Left ventricle myocardium inferior (tissue), 1 donor: Measurements from ENCODE around the gene CARM1. TPM values are rescaled to one million over a fixed set of nuclear protein-coding genes. Genes with fewer than 3 reads are reported as not detected.

Source experiments
- DNase-seq: peaks from one replicate; pipeline ENCODE4 v3.0.0-alpha.2; 2020
- H3K27ac ChIP-seq: fragments of 200-600 bp; replicated peaks from 2 replicates; pipeline ENCODE4 v1.8.0; 2021
- H3K27me3 ChIP-seq: fragments of 200-600 bp; 2 replicates; pipeline ENCODE4 v1.8.0; 2021; ENCODE audit warnings: low read depth
- H3K36me3 ChIP-seq: fragments of 200-600 bp; 2 replicates; pipeline ENCODE4 v1.8.0; 2021
- H3K4me1 ChIP-seq: fragments of 200-600 bp; 2 replicates; pipeline ENCODE4 v1.8.0; 2021
- H3K4me3 ChIP-seq: fragments of 200-600 bp; 2 replicates; pipeline ENCODE4 v1.8.0; 2021; ENCODE audit warnings: mild to moderate bottlenecking, moderate library complexity
- H3K9me3 ChIP-seq: fragments of 200-600 bp; replicated peaks from 2 replicates; pipeline ENCODE4 v1.8.0; 2021
- CTCF ChIP-seq: fragments of 200-600 bp; IDR thresholded peaks from 2 replicates; pipeline ENCODE4 v1.8.0; 2021; ENCODE audit warnings: antibody characterized with exemption, mild to moderate bottlenecking, borderline replicate concordance
- intact Hi-C: fragments of 100-400 bp; cut with micrococcal nuclease; formaldehyde crosslinking; loops from one replicate; pipeline ENCODE4 v1.11.0; 2022
- total RNA-seq: library from RNA; stranded (reverse); fragmentation: NEBNext Ultra II Directional; extraction: Animal tissue kit (Norgen Biotek cat#: 25700); gene quantifications from one replicate; pipeline ENCODE4 v1.2.1, GENCODE V29; 2021
- donor health status: DM: no; HTN: yes; CAD: no; lungs with severe emphysema.

Gene CARM1
- total RNA-seq, 1 donor from 2014 or later = 27.2 TPM

DNA sequence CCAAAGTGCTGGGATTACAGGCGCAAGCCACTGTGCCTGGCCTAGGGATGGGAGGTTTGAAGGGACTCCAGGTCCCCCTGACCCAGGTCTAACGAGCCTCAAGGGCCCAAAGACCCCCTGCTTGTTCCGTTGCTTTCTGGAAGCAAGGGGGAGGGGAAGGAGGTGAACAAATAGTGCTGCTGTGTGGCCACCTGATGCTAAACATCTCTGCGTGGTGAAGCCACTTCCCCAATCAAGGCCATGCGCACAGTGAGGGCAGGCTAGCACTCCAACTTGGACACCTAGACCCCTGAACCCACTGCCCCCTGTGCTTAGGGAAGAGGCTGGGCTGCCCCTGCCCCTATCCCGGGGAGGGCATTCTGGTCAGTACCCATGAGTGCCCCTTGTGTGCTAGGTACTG, 24.0 kb downstream of the CARM1 start:
- Histone ChIP-seq H3K27ac (no peak overlapping the region), H3K4me3 (no peak overlapping the region), H3K9me3 (no peaks in the 10 kb centered on the region), H3K36me3 (no peaks in the 10 kb centered on the region), H3K4me1 (peaks cover 83% of the 10 kb centered on the region), H3K27me3 (no peaks in the 10 kb centered on the region)
- DNase-seq = no peak
- intact Hi-C loops = no loop called here
- TF ChIP-seq CTCF = no peak

- no peaks in the 10 kb centered on the region for H3K9me3 ChIP-seq
- no peak overlapping the region for H3K4me3 ChIP-seq
- intact Hi-C loops = no loop called here
- H3K27me3 ChIP-seq = no peaks in the 10 kb centered on the region
- H3K4me1 ChIP-seq = peaks cover 83% of the 10 kb centered on the region
- no peaks in the 10 kb centered on the region for H3K36me3 ChIP-seq
- TF ChIP-seq CTCF = no peak
- no peak for DNase-seq
- H3K27ac ChIP-seq = no peak overlapping the region
Observed at GRCh38 chr19:10895920-10896319, 24.6 kb downstream of the CARM1 start.

- no peaks in the 10 kb centered on the region for H3K36me3 ChIP-seq
- no peaks in the 10 kb centered on the region for H3K9me3 ChIP-seq
- intact Hi-C loops = no loop called here
- peaks cover 83% of the 10 kb centered on the region for H3K4me1 ChIP-seq
- no peaks in the 10 kb centered on the region for H3K27me3 ChIP-seq
- DNase-seq = no peak
- no peak overlapping the region for H3K27ac ChIP-seq
- no peak for TF ChIP-seq CTCF
- no peak overlapping the region for H3K4me3 ChIP-seq
Observed at GRCh38 chr19:10896851-10897526, 25.6 kb downstream of the CARM1 start.

GRCh38 chr19:10898633-10899032, 27.3 kb downstream of the CARM1 start:
- Histone ChIP-seq H3K4me3 (no peak overlapping the region), H3K36me3 (no peaks in the 10 kb centered on the region), H3K9me3 (peaks cover 13% of the 10 kb centered on the region), H3K27me3 (no peaks in the 10 kb centered on the region), H3K4me1 (peaks cover 69% of the 10 kb centered on the region), H3K27ac (peak overlapping the region; percentile 66)
- no peak for TF ChIP-seq CTCF
- intact Hi-C loops = no loop called here
- DNase-seq = no peak

- intact Hi-C loops = no loop called here
- H3K4me1 ChIP-seq = peaks cover 63% of the 10 kb centered on the region
- DNase-seq = peak; percentile 56
- H3K36me3 ChIP-seq = no peaks in the 10 kb centered on the region
- H3K9me3 ChIP-seq = peaks cover 13% of the 10 kb centered on the region
- no peak overlapping the region for H3K4me3 ChIP-seq
- no peak for TF ChIP-seq CTCF
- peak overlapping the region; percentile 66 for H3K27ac ChIP-seq
- H3K27me3 ChIP-seq = no peaks in the 10 kb centered on the region
Observed at GRCh38 chr19:10899151-10899653, 27.8 kb downstream of the CARM1 start.
